ENCODE measurements around the gene HERPUD1.

DNA sequence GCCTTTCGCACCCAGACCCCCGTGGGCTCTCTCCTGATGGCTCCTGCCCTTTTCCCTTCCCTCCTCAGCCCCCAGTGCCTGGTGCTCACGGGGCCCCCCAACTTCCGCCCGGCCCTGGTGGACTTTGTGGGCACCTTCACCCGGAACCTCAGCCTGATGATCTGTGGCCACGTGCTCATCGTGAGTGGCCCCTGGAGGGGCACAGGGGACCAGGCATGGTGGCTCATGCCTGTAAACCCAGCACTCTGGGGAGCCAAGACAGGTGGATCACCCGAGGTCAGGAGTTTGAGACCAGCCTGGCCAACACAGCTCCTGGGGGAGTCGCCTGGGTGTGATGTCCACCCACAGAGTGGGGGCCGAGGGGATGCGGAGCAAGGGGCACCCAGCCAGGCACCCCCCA, 45.6 kb upstream of the HERPUD1 start:
- TF ChIP-seq, protein P1, sequence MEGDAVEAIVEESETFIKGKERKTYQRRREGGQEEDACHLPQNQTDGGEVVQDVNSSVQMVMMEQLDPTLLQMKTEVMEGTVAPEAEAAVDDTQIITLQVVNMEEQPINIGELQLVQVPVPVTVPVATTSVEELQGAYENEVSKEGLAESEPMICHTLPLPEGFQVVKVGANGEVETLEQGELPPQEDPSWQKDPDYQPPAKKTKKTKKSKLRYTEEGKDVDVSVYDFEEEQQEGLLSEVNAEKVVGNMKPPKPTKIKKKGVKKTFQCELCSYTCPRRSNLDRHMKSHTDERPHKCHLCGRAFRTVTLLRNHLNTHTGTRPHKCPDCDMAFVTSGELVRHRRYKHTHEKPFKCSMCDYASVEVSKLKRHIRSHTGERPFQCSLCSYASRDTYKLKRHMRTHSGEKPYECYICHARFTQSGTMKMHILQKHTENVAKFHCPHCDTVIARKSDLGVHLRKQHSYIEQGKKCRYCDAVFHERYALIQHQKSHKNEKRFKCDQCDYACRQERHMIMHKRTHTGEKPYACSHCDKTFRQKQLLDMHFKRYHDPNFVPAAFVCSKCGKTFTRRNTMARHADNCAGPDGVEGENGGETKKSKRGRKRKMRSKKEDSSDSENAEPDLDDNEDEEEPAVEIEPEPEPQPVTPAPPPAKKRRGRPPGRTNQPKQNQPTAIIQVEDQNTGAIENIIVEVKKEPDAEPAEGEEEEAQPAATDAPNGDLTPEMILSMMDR (conservative IDR thresholded peaks at IDR 0.05; ENCODE audit: low read length): no peak
- TF ChIP-seq EZH2phosphoT487 (IDR thresholded peaks at IDR 0.05; ENCODE audit: borderline replicate concordance, low read depth, low read length): no peak
